ENCODE data around the gene CPM. TPM values are rescaled to one million over a fixed set of nuclear protein-coding genes. Genes with fewer than 3 reads are reported as not detected.
A peak's percentile ranks its signal among the peaks of the same experiment; 100 is the strongest.

Gene CPM
- total and polyA plus RNA-seq, 10 of the 15 experiments (the other 5 are each of a cell fraction or from before 2014, with no cell fraction given), result 0.06 to 1.7 (median 0.41) TPM

DNA sequence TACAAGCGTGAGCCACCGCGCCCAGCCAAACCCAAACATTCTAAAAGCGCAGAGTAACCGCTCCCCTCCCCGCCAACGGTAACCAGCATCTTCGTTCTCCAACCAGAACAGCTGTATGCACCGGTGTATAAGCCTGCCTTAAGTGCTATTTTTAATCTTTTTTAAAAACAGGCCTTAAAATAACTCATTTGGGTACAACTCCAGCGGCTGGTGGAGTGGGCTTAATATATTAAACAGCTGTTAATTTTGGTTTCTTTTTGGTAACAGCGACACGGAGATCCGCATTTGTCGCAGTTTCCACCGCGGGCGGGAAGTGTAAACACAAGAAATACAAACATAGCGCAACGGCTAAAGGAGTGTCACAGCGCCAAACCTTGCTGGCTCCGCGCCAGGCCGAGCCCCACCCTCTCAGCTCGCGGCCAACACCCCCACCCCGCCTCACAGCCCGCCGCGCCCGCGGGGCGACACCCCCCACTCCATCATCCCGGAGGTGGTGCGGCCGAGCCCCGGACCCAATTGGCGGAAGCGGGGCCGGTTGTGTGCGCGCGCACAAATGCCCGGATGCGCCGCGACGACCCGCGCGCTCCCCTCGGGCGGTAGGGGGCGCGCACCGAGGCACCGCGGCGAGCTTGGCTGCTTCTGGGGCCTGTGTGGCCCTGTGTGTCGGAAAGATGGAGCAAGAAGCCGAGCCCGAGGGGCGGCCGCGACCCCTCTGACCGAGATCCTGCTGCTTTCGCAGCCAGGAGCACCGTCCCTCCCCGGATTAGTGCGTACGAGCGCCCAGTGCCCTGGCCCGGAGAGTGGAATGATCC is 125.2 kb downstream of the CPM start, which contains the start of gene MDM2:
Gene MDM2 (plus strand): TSS at position 602 of the 812 bp plus-strand sequence. CDS start 301 bp downstream, outside the sequence.
- Histone ChIP-seq H3K4me2 (ENCODE audit: control insufficient read depth, insufficient read depth) (peak within 1 kb of the TSS; percentile 87), H3K27ac (ENCODE audit: control insufficient read depth, insufficient read depth) (peak within 1 kb of the TSS; percentile 100), H3K27me3 (replicated peaks in 1 of 2; ENCODE audit: control insufficient read depth in 2 of 2, insufficient read depth in 2 of 2, low read length in 1 of 2) (no peaks in the 10 kb centered on the region), H3K4me1 (ENCODE audit: control insufficient read depth, insufficient read depth, low read length) (no peaks in the 10 kb centered on the region; the same call in 1 of the 2 replicates), H3K36me3 (ENCODE audit: control insufficient read depth in 2 of 2, insufficient read depth in 2 of 2, low read length in 1 of 2) (peaks cover 0 to 7% of the 10 kb centered on the region in 2 experiments; a peak in 1 of 4 replicates), H3K79me2 (ENCODE audit: control insufficient read depth, insufficient read depth, low read length) (peaks cover 47% of the 10 kb centered on the region), H3K4me3 (peak within 1 kb of the TSS; percentile 83), H3K9ac (ENCODE audit: control insufficient read depth, insufficient read depth, low read length) (peak within 1 kb of the TSS; percentile 100), H2AFZ (ENCODE audit: control insufficient read depth, low read depth, low read length) (peak within 1 kb of the TSS; percentile 52), H3K9me3 (replicated peaks; ENCODE audit: control insufficient read depth, insufficient read depth, low read length) (peaks cover 2% of the 10 kb centered on the region; the same call in 1 of the 3 replicates), H4K20me1 (ENCODE audit: control insufficient read depth, insufficient read depth) (no peaks in the 10 kb centered on the region)
- in situ Hi-C loops (cut with MboI), result no loop called here
- POLR2A ChIA-PET, result interaction anchor here (0.6 to 2.5 kb wide), 14 partner anchors 9 to 448 kb away, joined by 3 to 7 read pairs (median 4); partner anchors contain the start of gene SLC35E3
- peak; percentile 92 for FAIRE-seq
- intact Hi-C loops (cut with micrococcal nuclease; ENCODE audit: unreplicated experiment), result loop anchor here (1.0 to 5.0 kb wide), 6 partner anchors 61 to 475 kb away; partner anchors contain the start of genes MDM1, NUP107, RAP1B and SLC35E3
- 2% methylated on average over 70 of the region's 72 CpGs for WGBS (ENCODE audit: insufficient coverage, insufficient replicate concordance, low lambda C conversion rate, missing lambda C conversion rate)
- SMC1A ChIA-PET (ENCODE audit: uncharacterized antibody, unreplicated experiment), result interaction anchor here (0.6 to 2.4 kb wide), 12 partner anchors 9 to 451 kb away, joined by 3 to 12 read pairs (median 4); no protein-coding TSS in a partner anchor
- CTCF ChIA-PET, result interaction anchor here (0.7 to 2.7 kb wide), 14 partner anchors 9 to 449 kb away, joined by 3 to 17 read pairs (median 4); partner anchors contain the start of gene SLC35E3
- DNase-seq (ENCODE audit: low read depth, low spot score), result peak; percentile 94
- ATAC-seq, result peak; percentile 84
- BruUV-seq (replicated peaks), result TSS peak; percentile 85
- RAD21 ChIA-PET (ENCODE audit: unreplicated experiment), result interaction anchor here (0.7 to 3.2 kb wide), 12 partner anchors 10 to 490 kb away, joined by 3 to 25 read pairs (median 3); partner anchors contain the start of gene SLC35E3
- 0 out of 4 replicates have a peak, but pooled peaks of 1 of the 2 experiments have one; percentile 21 for TF ChIP-seq SRF (IDR thresholded peaks at IDR 0.05; ENCODE audit: low read depth in 2 of 2, low read length in 2 of 2)
- peak; percentile 73 for TF ChIP-seq FOXM1 (IDR thresholded peaks at IDR 0.05; ENCODE audit: low read depth, low read length)
- peak; percentile 22 for TF ChIP-seq DPF2 (IDR thresholded peaks at IDR 0.05)
- TF ChIP-seq KDM1A (IDR thresholded peaks at IDR 0.05; ENCODE audit: borderline replicate concordance), result no peak
- TF ChIP-seq PAX8 (IDR thresholded peaks at IDR 0.05), result no peak
- TF ChIP-seq SUPT20H (IDR thresholded peaks at IDR 0.05; ENCODE audit: borderline replicate concordance, control insufficient read depth, low read depth, low read length), result no peak
- TF ChIP-seq MYC (IDR thresholded peaks at IDR 0.05; ENCODE audit: insufficient read depth, insufficient read length, insufficient replicate concordance, low read length, severe bottlenecking), result no peak
- TF ChIP-seq, protein P1, sequence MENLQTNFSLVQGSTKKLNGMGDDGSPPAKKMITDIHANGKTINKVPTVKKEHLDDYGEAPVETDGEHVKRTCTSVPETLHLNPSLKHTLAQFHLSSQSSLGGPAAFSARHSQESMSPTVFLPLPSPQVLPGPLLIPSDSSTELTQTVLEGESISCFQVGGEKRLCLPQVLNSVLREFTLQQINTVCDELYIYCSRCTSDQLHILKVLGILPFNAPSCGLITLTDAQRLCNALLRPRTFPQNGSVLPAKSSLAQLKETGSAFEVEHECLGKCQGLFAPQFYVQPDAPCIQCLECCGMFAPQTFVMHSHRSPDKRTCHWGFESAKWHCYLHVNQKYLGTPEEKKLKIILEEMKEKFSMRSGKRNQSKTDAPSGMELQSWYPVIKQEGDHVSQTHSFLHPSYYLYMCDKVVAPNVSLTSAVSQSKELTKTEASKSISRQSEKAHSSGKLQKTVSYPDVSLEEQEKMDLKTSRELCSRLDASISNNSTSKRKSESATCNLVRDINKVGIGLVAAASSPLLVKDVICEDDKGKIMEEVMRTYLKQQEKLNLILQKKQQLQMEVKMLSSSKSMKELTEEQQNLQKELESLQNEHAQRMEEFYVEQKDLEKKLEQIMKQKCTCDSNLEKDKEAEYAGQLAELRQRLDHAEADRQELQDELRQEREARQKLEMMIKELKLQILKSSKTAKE (IDR thresholded peaks at IDR 0.05; ENCODE audit: low read depth, poor library complexity, severe bottlenecking), result peak; percentile 91
- TF ChIP-seq TBL1XR1 (IDR thresholded peaks at IDR 0.05; ENCODE audit: low read depth, low read length), result peak; percentile 74
- peak; percentile 84 for TF ChIP-seq MEF2B (IDR thresholded peaks at IDR 0.05; ENCODE audit: partially characterized antibody, poor library complexity, severe bottlenecking)
- peak in 1 of 2 experiments; percentile 32; a peak in 1 of 4 replicates for TF ChIP-seq ETV6 (conservative IDR thresholded peaks at IDR 0.05 in 1 of 2, IDR thresholded peaks at IDR 0.05 in 1 of 2; ENCODE audit: borderline replicate concordance in 1 of 2, low read depth in 1 of 2)
- TF ChIP-seq SIN3A (IDR thresholded peaks at IDR 0.05; ENCODE audit: low read depth, low read length), result peak; percentile 58; the same call in 1 of the 2 replicates
- TF ChIP-seq, protein P2, sequence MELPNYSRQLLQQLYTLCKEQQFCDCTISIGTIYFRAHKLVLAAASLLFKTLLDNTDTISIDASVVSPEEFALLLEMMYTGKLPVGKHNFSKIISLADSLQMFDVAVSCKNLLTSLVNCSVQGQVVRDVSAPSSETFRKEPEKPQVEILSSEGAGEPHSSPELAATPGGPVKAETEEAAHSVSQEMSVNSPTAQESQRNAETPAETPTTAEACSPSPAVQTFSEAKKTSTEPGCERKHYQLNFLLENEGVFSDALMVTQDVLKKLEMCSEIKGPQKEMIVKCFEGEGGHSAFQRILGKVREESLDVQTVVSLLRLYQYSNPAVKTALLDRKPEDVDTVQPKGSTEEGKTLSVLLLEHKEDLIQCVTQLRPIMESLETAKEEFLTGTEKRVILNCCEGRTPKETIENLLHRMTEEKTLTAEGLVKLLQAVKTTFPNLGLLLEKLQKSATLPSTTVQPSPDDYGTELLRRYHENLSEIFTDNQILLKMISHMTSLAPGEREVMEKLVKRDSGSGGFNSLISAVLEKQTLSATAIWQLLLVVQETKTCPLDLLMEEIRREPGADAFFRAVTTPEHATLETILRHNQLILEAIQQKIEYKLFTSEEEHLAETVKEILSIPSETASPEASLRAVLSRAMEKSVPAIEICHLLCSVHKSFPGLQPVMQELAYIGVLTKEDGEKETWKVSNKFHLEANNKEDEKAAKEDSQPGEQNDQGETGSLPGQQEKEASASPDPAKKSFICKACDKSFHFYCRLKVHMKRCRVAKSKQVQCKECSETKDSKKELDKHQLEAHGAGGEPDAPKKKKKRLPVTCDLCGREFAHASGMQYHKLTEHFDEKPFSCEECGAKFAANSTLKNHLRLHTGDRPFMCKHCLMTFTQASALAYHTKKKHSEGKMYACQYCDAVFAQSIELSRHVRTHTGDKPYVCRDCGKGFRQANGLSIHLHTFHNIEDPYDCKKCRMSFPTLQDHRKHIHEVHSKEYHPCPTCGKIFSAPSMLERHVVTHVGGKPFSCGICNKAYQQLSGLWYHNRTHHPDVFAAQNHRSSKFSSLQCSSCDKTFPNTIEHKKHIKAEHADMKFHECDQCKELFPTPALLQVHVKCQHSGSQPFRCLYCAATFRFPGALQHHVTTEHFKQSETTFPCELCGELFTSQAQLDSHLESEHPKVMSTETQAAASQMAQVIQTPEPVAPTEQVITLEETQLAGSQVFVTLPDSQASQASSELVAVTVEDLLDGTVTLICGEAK (IDR thresholded peaks at IDR 0.05; ENCODE audit: borderline replicate concordance), result no peak; the same call in 1 of the 2 replicates
- TF ChIP-seq MEF2A (IDR thresholded peaks at IDR 0.05; ENCODE audit: insufficient read depth, low read depth, low read length), result peak; percentile 91
- 0 out of 2 replicates have a peak, but pooled peaks have one; percentile 42 for TF ChIP-seq ZSCAN29 (IDR thresholded peaks at IDR 0.05)

Data from GM12878 (cell line).